GM12865 (cell line): ENCODE data around the gene SEMA6D.

ENCODE experiments used
- DNase-seq: peaks from one replicate; pipeline ENCODE4 v3.0.0; 2010; ENCODE audit warnings: low read depth
- H3K4me3 ChIP-seq: 2 replicates; pipeline ENCODE4 v1.5.1; 2011; ENCODE audit warnings: mild to moderate bottlenecking, low read depth, low read length, control low read depth
- TF ChIP-seq, protein P1 (sequence below): IDR thresholded peaks from 2 replicates; pipeline ENCODE4 v1.5.1; 2011; ENCODE audit warnings: low read length, control low read depth, low read depth, inconsistent platforms; ENCODE audit not compliant: insufficient read depth; ENCODE audit errors: missing control alignments

Gene SEMA6D

GRCh38 chr15:47725051-47725450 lies 7.7 kb downstream of the SEMA6D start:
- DNase-seq, result no peak
- TF ChIP-seq, protein P1, sequence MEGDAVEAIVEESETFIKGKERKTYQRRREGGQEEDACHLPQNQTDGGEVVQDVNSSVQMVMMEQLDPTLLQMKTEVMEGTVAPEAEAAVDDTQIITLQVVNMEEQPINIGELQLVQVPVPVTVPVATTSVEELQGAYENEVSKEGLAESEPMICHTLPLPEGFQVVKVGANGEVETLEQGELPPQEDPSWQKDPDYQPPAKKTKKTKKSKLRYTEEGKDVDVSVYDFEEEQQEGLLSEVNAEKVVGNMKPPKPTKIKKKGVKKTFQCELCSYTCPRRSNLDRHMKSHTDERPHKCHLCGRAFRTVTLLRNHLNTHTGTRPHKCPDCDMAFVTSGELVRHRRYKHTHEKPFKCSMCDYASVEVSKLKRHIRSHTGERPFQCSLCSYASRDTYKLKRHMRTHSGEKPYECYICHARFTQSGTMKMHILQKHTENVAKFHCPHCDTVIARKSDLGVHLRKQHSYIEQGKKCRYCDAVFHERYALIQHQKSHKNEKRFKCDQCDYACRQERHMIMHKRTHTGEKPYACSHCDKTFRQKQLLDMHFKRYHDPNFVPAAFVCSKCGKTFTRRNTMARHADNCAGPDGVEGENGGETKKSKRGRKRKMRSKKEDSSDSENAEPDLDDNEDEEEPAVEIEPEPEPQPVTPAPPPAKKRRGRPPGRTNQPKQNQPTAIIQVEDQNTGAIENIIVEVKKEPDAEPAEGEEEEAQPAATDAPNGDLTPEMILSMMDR, result no peak
- no peak overlapping the region for H3K4me3 ChIP-seq

GRCh38 chr15:47725906-47726305 lies 8.6 kb downstream of the SEMA6D start:
- H3K4me3 ChIP-seq, result no peak overlapping the region
- DNase-seq, result no peak
- TF ChIP-seq, protein P1, result no peak

GRCh38 chr15:47726399-47726823 lies 9.1 kb downstream of the SEMA6D start:
- DNase-seq, result no peak
- H3K4me3 ChIP-seq, result no peak overlapping the region
- TF ChIP-seq, protein P1, result no peak

GRCh38 chr15:47727137-47727536 lies 9.8 kb downstream of the SEMA6D start:
- TF ChIP-seq, protein P1, result no peak
- no peak for DNase-seq
- no peak overlapping the region for H3K4me3 ChIP-seq

DNA sequence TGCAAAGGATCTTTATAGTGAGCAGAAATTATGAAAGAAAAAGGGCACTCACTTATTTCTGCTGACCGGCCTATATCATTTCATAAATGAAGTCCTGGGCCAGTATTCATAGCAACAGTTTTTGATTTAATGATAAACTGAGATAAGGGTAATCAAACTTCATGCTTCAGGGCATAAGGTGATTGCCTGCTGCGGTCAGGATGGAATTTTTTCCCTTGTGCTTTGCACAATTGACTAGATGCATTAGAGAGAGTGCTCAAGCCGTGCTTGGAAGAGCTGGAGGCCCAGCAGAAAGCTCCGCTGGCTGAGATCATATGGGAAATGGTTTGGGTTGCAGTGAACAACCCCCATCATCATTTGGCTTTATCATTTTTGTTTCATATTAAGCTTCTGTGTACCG lies 10.4 kb downstream of the SEMA6D start:
- TF ChIP-seq, protein P1, result no peak
- H3K4me3 ChIP-seq, result no peak overlapping the region
- no peak for DNase-seq

DNA sequence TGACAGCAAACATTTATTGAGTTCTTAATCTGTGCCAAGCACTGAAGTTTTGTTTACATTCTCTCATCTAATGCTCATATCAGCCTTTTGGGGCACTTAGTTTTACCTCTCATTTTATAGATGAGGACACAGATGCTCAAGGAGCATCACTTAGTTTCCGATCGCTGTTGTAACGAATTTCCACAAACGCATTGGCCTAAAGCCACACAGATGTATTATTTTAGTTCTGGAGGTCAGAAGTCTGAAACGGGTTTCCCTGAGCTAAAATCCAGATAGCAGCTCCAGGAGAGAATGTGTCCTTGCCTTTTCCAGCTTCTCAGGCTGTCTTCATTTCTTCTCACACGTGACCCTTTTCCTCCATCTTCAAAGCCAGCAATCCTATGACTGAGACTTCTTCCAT lies 11.1 kb downstream of the SEMA6D start:
- no peak overlapping the region for H3K4me3 ChIP-seq
- no peak for DNase-seq
- TF ChIP-seq, protein P1, result no peak

GRCh38 chr15:47728886-47729285 lies 11.6 kb downstream of the SEMA6D start:
- TF ChIP-seq, protein P1, result no peak
- no peak overlapping the region for H3K4me3 ChIP-seq
- no peak for DNase-seq
